Stimulated activated CD4-positive, alpha-beta T cell treated with anti-CD3 and anti-CD28 coated beads, Interleukin-4, amount 100 ng/mL, for 1 hour (primary cell): ENCODE measurements around the gene CTDSPL.

ENCODE experiments used
- DNase-seq: peaks from one replicate; pipeline ENCODE4 v3.0.0-alpha.2; 2020

The CTDSPL gene

GRCh38 chr3:38005076-38006020 lies 143.7 kb downstream of the CTDSPL start:
- DNase-seq, result peak; percentile 1

GRCh38 chr3:38006031-38006430 lies 144.4 kb downstream of the CTDSPL start:
- peak; percentile 1 for DNase-seq

DNA sequence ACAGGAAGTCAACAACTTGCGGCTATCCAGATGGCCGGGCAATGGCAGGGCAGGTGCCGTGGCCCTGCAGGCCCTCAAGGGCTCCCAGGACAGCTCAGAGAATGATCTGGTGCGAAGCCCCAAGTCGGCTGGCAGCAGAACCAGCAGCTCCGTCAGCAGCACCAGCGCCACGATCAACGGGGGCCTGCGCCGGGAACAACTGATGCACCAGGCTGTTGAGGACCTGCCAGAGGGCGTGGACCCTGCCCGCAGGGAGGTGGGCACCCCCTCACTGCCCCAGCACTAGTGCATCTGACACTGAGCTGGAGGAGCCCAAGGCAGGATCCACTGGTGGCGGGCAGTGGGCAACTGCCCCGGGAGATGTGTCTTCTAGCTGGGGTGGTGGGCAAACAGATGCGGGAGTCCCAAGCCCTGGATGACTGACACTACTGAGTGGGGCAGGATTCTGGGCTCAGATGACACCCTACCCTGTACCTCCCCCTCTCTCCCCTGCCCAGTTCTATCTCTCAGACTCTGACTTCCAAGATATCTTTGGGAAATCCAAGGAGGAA lies 144.8 kb downstream of the CTDSPL start:
- DNase-seq, result peak; percentile 1

DNA sequence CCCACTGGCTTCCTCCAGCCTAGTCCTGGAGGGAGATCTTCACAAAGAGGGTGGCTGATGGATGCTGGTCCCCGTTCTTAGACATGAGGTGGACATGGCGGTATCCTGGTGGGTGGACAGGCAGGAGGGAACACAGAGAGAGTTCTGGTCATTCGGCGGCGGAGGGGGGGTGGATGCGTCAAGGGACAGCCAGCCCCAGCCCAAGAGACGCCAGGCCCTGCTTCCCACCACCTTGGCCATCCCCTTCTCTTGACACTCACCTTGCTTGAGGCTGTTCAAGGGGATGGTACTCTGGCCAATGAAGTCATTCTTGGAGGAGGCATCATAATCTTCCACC lies 146.0 kb downstream of the CTDSPL start:
- DNase-seq, result no peak

DNA sequence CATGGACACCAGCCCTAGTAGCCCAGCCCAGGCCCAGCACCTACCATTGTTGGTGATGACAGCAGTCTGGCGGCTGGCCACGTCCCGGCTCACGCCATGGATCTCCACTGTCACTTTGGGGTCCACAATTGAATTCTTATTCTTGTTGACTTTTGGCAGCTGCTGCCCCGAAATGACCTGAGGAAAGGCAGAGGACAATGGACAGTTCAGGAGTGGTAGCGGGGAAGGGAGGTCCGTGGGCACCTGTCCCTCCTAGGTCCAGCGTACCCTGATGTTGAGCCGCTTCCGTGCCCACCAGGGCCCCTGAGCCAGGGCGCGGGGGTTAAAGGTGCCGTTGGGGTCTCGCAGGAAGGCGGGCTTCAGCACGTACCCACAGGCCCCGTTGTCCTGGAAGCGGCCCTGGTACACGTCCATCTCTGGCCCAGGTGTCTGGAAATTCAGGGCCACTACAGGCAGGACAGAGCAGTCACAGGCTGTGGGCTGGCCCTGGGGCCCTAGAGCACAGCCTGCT lies 146.6 kb downstream of the CTDSPL start:
- DNase-seq, result no peak

DNA sequence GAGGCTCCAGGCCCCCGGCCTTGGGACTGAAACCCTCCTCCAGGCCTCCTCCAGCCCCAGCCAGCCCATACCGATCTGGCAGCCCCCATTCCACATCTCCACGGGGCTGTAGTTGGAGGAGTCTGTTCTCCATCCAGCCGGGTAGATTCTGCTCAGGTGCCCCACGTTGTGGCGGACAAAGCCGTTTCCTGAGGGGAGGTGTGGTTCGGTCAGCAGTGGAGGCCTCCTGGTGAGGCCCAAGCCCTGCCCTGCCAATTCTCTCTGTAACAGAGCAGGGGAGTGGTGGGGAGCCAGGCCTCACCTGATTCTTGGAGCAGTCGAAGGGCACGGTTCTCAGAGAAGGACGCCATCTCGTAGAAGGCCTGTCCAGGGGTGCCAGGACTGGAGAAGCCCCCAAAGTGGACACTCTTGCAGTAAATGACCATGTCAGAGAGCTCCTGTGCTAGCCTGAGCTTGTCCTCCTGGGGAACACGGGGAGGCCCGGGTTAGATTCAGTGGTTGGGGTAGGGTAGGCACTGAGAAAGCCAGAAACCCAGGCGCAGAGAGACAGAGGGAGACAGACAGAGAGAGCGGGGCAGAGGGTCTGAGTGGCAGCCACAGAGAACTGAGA lies 147.4 kb downstream of the CTDSPL start:
- DNase-seq, result no peak

DNA sequence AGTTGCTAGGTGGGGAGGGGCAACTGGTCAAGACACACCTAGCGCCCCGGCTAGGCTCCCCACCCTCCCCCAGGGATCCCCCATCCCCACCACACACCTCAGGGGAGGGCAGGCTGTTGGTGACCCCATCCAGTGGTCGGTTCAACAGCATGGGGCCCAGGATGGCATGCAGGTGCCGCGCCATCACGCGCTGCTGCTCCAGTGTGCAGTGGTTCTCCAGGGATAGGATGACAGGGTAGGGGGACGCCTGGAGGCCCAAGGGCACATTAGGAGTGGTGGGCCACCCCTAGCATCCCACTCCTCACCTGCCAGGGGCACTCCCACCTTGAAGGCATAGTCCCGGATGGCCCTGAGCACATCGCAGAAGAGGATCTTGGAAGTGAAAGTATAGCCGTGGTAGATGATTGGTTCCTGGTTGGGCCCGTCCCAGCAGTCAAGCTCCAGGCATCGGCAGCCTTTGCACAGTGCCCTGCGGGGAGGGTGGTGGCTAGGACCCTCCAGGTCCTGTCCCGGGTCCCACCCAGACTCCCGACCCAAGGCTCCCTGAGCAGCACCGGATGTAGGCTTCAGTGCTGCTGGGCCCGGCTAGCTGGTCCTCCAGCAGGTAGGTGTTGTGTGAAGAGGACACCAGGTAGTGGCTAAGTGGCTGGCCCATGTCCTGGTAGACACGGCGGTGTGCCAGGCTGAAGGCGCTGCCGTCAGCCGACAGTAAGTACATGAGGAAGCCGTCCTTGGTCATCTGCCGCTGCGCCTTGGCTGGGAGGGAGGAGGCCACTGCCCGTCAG lies 148.3 kb downstream of the CTDSPL start:
- no peak for DNase-seq

- DNase-seq, result no peak
These were observed 149.4 kb downstream of the CTDSPL start for GRCh38 chr3:38011111-38011510.

DNA sequence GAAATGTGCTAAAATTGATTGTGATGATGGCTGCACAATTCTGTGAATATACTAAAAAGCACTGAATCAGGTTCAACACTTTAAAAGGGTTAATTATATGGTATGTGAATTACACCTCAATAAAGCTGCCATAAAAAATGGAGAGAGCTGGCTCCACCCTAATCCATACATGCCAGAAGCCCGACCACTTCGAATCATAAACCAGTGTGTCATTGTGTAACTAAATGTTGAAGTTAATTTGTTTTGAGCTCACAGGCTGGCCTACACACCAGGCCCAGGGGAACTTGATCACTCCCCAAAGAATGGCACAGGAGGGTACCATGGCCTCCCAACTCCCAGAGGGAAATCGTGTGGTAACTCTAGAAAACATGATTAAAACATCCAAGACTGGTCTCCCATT lies 153.8 kb downstream of the CTDSPL start:
- DNase-seq, result no peak

- DNase-seq, result no peak
These were observed 154.3 kb downstream of the CTDSPL start for GRCh38 chr3:38015984-38016383.

GRCh38 chr3:38016410-38016809 lies 154.7 kb downstream of the CTDSPL start:
- no peak for DNase-seq

DNA sequence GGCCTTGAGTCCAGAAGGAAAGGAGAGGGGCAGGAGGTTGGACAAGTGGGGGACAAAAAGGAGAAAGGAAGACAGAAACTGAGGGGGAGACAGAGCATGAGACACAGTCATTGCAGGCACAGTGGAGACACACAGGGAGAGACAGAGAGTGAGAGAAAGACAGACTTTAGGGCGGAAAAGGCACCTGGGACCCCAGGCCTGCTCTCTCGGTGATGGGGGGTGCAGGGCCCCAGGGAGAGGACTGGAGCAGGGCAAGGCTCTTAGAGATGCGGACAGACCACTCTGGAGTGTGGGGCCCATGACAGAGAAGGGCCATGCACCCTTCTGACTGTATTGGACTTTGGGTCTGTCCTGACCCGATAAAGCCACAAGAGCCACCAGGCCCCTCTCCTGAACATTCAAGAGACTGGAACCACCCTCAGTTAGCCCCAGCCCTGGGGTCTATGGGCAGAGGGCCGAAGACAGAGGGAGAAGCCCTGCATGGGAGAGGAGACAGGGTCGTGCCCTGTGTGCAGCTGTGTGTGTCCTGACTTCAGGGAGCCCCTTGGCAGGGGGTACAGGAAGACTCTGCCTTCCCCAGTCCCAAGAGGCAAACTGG lies 155.3 kb downstream of the CTDSPL start:
- DNase-seq, result no peak

DNA sequence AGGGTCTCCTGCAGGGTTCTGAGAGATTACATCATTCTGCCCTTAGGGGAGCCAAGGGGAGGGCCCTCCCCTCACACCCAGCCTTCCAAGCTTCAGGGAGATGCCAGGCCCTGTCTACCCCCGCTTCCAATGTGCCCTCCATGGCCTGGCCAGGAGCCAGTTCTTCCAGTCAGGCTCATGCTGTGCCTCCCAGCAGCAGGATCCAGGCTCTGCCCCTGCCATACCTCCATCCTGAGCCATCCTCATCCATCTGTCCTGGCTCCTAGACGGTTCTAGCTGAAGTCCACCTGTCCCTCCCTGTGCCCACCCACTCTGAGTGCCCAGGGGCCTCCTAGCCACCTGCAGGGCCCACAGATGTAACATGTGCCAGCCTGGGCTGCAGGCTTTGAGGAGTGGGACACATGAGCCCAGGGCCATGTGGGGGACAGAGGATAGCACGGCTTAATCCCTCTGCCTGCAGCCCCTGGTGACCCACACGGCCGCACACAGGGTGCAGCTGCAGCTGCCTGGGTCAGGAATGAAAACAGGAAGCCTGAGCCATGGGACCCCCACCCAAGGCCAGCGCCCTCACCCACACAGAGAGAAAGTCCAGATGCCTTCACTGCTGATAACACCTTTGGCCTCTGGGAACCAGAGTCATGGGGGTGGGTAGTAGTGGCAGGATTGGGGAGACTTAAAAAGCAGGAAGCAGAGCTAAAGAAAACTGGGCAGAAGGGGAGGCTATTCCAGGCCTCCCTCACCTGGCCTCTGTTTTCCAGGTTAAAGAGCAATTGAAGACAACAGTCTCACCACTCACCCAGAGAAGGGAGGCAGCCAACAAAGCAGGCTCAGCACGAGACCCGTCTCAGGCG lies 156.0 kb downstream of the CTDSPL start:
- DNase-seq, result no peak

DNA sequence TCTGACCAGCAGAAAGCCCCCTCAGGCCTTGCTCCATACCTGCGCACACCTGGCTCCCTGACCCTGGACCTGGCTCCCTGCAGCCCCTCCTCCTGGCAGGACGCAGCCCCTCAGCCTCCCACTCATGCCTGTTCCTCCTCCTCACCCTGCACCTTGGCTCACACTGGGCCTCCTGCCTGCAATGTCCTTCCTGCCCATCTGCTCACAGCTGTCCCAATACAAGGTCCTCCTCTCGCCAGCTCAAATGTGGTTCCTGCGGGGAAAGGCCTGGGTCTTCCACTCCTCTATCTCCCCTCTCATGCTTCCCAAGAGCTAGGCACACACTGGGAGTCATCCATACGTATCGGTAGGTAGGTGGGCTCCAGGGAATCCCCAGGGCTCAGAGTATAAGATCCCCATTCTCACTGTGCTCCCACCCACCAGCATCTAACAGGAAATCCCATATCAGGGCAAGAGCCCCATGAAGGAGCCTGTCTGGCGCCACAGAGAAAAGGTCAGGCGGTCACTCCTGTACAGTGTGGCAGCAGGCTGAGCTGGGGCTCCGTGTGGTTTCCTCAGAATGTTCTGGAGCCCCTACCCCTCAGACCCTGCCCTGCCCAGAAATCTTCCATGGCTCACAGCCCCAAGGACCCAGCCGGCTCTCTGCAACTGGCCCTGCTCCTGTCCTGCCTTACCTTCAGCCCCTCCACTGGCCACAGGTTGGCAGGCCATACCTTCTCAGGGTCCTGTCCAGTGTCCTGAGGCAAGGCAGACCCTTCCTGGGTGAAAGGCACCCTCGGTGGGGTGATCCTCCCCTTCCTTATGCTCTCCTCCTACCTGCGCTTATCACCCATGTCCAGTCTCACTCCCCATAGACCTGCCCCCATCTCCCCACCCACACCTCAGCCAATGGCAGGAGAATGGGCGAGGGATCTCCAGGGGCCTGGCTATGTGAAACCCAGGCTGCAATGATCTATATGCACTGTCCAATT lies 156.9 kb downstream of the CTDSPL start:
- no peak for DNase-seq

DNA sequence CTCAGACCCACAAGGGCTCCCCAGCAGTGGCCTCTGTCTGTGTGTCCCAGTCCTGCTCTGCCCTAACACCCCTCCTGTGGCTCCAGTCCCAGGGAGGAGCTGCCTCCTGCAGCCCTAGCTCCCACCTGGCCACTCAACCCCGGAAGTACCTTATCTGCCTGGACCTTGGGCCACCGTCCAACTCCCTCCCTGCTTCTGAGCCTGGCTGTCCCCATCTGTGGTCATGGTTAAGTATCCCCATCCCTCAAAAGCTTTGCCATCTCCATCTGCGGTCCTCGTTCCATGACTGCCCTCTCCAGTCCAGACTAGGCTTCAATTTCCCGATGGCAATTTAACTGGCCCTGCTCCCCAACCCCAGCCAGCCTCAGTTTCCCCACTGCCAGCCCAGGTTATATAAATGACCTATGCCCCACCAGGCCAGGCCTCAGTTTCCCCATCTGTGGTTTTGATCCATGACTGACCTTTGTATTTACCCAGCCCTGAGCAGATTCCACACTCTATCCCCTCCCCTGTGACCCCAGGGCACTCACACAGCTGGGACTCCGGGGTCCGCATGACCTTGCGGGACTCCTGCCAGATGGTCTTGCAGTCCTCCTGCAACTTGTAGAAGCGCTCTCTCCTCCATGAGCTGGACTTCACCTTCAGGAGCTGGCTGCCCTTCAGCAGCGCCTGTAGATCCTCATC lies 158.1 kb downstream of the CTDSPL start:
- DNase-seq, result no peak

DNA sequence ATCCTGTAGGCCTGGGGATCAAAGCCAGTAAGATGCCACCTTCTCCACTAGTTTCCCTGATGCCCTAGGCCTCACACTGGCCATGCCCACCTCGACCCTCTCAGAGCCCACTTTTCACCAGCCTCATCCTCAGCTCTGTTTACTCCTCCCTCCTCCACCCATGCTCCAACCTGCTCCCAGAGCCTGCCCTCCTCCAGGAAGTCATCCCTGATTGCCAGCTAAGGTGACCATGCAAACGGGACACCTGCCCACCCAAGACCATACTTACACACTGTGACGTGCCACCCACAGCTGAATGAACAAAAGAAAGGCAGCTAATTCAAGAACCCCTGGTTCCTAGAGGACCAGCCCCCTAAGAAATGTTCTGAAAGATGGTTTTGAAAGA lies 158.7 kb downstream of the CTDSPL start:
- DNase-seq, result no peak

GRCh38 chr3:38021196-38021595 lies 159.5 kb downstream of the CTDSPL start:
- no peak for DNase-seq

- no peak for DNase-seq
These were observed 160.6 kb downstream of the CTDSPL start for GRCh38 chr3:38022301-38022700.

DNA sequence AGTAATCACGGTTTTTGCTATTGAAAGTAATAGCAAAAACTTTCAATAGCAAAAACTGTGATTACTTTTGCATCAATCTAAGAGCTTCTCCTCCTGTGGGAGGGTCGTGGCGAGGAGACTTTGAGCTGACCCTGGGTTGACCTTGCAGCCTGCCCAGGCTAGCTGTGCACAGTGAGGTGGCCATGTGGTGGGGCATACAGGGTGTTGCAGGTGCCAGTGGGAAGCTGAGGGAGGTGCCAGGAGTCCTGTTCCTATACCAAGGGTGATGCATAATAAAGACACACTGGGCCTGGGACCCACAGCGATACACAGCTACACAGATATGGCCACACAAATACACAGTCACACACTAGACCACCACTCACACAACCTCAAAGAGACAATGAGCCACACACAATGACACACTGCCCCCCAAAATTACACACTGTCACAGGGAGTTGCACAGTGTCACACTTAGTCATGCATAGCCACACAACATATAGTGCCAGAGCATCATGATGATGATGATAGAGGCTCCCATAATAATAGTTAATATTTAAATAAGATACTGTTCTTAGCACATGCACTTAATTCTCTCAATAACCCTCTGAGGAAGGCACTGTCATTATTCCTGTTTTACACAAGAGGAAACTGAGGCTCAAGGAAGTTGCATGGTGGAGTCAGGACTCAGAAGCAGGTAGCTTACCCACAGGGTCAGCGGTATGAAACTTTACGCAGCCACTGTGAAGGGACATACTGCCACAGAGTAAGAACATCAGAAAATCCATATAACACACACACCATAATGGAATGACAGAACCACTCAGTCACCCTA lies 161.4 kb downstream of the CTDSPL start:
- no peak for DNase-seq
